ENCODE measurements around the gene NT5DC1.

The NT5DC1 gene

DNA sequence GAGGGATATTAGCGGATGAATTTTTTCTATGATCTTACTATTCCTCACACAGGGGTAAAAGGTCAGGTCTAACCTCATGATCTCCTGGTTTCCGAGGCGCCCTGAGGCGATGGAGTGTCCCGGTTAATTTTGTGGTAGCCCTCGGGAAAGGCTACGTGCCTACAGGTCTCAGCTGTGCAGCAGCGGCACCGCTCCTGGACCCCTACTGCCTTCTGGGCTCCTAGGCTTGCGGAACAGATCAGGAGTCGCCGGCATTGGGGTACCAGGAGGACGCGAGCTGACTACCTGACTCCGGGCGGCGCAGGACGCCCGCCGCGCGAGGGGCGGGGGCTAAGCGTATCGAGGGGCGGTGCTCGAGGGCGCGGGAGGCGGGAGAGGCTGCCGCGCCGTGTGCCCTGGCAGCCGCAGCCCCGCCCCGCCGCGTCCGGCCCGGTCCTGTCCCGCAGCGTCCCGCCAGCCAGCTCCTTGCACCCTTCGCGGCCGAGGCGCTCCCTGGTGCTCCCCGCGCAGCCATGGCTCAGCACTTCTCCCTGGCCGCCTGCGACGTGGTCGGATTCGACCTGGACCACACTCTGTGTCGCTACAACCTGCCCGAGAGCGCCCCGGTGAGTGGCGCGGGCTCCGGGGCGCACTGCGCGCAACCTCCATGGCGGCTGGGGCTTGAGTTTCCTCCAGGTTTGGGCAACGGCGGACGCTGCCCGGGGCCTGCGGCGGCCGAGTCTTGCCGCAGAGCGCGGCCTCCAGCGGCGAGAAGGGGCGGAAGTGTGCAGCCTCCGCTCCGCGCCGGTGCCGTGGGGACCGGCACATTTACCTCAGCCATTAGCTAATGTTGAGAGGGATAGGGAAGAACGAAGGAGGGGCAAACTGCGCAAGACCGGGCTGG lies at the start of gene NT5DC1:
NT5DC1 (plus strand) TSS at position 435 of the 883 bp plus-strand sequence; CDS start at position 513, 78 bp downstream.
- peak; percentile 97 for DNase-seq

DNA sequence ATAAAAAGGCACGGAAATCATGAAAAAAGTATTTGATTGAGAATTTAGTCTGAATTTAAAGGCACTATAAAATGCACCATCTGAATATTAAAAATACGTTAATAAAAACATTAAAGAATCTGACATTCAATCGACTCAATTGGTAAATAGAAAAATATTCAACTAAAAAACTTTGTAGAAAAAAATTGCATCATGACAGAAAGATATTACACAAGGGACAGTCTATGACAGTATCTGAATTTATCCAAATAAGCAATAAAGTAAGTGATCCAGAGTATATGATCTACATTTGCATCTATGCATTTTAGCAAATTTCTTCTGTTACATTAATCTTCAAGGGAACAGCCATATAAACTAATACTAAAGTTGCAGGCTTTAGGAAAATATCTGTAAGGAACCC lies 49.4 kb upstream of the NT5DC1 start:
- no peak for DNase-seq

DNA sequence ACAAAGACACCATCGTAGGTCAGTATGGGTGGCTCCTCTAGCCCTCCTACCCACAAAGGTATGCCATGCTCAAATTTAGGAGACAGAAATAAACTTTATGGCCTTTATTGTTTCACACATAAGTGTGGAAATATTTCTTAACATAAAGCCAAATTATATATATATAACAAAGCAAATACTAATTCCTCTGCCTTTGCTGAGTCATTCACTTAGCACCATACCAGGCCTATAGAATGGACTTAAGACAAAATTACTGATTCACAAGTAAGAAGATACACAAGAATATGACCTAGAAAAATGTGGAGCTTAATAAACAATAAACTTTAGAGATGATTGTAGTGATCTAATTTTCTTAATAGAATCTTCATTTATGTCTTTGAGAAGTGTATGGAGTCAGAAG lies 45.1 kb upstream of the NT5DC1 start:
- DNase-seq = no peak

DNA sequence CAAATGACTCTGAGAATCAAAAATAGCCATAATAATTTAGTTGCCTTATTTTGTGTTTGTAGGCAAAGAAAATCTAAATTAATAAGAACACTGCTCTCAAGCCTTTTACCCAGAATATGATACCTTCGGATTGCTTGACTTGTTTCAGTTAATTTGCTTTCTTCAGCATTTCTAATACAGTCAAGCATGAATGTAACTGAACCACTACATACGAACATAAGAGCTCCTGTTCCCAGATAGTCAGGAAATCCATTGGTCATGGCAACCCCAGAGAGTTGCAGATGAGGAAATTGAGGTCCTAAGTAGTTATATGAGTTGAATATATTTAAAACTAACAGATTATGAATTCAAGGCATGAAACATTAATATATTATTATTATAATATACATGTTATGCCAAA lies 42.9 kb upstream of the NT5DC1 start:
- DNase-seq = no peak

DNA sequence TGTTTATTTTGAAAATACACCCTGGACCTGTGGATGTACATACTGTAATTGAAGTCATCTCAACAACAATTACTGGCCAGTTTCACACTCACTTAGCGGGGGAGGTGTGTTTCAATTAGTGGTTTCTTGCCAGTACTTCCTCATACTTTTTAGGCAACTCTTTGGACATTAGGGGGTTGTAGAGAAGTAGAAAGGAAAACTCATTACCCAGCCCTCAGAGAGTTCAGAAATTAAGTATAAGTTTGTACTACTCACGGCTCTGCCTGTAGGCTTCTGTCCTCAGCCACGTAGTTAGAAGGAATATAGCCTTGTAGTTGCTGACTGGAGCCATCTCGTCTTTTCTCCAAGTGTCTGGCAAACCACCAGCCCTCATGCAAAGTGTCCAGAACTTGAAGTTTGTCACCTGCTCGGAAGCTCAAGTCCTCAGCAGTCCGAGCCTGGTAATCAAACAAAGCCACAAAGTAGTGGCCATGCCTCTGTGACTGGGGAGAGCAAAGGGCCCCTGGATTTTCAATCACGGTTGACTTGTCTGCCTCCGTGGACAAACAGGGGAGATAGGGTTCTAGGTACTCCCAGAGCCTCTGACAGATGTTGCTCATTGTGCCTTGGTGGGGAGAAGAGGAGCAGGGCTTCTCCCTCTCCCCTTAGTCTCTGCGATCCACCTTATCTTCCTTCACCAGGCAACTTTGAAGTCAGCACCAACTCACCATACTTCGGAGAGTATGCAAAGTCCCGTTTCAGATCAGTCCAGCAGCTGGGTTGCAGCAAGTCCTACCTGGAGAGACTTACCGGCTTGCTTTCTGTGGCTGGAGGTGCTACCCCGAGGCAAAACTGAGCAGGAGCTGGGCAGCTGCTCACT lies 40.7 kb upstream of the NT5DC1 start:
- DNase-seq = peak; percentile 62

DNA sequence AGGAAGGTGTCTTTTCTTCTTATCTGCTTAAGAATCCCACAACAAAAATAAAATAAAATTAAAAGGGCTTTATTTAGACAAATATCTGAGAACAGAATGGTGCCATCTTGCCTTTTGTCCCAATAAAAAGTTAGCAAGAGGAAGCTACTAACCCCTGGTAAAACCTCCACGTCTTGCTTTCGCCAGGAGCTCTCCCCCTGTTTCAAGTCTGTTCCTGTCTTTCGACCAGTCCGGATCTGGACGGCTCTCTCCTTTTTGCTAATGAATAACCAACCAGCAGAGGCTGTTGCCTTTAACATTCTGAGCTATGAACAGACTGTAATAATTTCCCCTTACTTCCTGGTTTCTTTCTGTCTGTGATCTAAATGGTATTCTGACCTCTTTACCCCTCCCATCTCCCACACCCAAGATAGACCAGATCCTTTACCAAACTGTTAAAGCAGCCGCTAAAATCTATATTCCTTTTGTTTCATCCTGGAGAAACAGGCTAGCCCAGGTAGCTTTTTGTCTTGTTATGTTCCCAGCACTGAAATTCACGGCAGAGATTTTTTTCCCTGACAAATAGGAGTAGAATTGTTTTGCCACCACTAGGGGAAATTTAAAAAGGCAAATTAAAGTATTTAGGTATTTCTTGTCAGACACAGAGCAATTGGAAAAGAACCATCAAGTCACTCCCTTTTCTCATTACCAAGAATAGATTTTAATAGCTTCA lies 39.9 kb upstream of the NT5DC1 start, which contains the start of gene FRK:
FRK (minus strand) TSS at position 320 of the 712 bp plus-strand sequence. CDS start 580 bp downstream, outside the sequence.
- DNase-seq = peak; percentile 78

DNA sequence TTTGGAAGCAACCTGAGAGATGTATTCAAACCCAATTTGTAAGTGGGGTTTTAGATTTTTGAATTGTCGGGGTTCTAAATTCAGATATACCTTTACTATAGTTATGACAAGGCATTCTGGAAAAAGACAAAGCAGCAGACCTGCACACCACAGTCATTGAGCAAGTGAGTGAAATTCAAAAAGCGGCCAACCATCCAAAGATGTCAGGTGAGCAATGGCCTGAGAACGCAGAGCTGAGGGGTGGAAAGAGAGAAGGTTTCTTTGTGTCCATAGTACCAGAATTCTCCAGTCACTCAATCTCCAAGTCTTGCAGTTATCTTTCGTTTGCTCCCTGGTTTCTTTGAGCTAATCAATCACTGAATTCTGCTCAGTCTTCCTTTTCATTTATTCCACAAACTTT lies 38.2 kb upstream of the NT5DC1 start:
- no peak for DNase-seq

DNA sequence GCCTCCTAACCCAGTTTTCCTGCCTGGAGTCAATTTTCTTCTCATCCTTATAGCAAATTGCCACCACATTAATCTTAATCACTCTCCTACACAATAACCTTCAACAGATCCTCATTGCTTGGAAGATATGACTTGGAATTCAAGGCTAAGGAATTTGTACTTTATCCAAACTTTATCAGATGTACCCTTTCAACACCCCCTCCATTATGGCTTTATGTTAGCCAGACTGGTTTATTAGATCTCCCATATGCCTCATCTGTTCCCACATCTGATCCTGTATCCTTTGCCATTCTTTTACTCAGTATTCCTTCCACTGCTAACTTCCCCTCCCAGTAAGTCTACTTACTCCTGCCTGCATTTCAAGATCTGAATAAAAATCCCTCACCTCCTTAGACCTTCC lies 36.0 kb upstream of the NT5DC1 start:
- DNase-seq = no peak

DNA sequence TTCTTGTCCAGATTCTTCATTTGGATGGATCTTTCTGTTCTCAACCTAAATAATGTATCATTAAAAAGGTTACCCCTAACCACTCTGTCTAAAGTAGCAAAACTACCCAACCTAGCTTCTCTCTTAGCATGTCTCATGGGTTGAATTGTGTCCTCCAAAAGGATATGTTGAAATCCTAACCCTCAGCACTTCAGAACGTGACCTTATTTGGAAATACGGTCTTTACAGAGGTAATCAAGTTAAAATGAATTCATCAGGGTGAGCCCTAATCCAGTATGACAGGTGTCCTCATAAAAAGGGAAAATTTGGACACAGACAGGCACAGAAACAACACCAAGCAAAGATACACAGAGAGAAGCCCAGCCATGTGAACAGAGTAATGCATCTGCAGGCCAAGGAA lies 33.9 kb upstream of the NT5DC1 start:
- no peak for DNase-seq

DNA sequence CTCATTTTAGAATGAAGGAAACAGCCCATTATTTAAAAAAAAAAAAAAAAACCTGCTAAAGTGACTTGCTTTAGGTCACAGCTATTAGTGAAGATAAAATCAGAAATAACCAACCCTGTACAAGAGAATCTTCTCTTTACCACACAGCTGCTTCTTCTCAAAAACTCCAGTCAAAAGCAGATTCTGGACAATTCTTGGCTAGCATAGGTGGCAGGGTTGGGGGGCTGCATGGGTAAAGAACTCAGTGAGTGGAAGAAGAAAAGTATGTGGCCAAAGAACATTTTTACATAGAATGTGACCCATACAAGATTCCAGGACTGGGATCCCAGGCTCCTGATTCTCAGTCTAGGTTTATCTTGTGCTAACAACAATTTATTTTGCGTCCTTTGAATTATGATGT lies 30.6 kb upstream of the NT5DC1 start:
- DNase-seq = no peak

DNA sequence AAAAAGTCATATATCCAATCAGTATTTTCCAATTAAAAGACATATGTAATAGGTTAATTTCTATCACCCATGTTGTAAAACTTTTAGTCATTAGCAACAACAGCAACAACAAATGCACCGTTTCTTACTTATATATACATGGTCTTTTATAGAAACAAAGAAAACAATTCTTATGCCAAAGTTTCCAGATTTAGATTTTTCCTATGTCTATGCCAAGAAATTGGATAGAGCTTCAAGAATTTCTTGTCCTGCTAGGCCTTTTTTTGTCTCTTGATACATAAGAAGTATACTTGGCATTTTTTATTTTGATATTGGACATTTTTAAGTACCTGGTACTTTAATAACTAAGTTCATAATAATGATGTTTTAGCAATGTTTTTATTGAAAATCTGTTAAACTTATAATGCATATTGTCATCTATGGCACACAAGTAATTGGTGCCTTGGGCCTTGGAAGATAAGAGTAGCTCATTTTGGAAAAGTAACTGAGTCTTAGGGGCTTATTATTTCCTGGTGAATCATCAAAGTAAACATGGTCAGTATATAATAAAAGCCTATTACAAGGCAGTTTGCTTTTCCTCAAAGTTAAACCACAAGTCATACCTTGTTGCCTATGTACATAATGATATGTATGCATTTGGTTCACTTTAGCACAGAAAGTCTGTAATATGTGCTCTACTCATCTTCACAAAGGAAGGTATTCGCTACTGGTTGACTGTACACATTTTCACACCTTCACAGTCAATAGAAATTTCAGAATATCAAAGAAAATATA lies 29.9 kb upstream of the NT5DC1 start:
- DNase-seq = no peak

DNA sequence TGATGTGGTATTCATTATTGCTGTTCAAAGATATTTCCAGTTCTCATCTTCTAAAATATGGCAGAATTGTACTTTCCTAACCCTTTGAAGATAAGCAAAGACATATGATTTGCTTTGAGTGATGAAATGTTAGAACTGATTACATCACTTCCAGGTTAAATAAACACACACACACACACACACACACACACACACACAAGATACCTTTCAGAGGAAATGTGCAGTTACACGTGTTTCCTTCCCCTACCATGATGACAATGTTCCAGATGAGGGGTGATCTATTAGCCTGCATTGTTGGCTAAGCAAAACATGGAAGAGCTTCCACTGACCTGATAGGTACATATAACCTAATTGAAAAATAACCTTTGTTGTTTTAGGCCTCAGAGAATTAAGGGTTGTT lies 28.3 kb upstream of the NT5DC1 start:
- no peak for DNase-seq

DNA sequence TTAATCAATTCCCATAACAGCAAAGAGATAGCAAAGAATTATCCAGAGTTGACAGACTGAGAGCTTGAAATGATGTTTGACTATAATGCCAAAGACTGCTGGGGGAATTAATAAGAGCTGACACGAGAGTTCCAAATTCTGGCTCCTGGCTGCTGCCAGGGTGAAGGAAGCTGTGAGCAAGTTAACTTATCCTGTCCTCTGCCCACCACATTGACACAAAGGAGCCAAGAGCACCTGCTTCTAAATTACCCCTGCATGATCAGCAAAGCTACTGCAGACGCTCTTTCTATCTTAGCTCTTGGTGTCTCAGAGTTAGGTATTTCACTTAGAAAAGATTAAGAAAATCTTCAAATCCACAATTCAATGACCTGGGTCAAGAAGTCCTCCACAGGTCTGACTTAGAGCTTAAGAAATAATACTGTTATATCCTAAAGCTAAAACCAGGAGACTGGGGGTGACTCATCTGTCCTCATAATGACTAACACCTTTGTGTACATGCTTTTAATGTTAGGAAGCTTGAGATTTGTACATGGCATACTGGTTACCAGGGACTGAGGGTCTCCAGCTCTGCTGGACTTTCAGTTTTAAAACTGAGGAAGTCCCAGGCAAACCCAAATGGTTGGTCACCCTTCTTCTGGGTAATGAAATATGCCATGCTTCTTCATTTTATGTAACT lies 26.8 kb upstream of the NT5DC1 start:
- peak; percentile 44 for DNase-seq

DNA sequence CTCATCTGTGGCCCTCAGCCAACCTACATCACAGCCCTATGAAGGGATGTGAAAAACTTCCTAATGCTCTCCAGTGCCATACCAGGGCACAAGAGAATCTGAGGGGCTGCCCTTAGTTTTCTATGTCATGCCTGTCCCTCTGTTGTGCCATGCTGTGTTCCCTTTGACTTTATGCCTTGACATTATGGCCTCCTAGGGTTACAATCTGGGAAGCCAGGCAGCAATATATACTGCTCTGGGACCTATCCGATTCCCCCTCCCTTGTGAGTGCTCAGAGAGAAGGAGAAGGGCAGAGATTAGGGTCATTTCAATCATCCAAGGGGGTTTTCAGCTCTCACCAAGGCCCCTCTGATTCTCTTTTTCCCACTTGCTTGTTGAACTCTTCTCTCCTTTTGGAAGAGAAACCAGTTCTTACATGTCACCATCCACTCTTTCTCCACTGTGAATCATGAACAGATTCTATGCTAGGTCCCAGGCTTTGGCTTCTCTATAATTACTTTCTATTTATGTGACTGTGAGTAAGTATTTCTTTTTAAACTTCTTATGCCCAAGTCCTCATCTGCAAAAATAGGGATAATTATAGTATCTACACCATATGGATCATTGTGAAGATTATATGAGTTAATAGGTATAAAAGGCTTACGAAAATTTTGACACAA lies 25.8 kb upstream of the NT5DC1 start:
- no peak for DNase-seq

DNA sequence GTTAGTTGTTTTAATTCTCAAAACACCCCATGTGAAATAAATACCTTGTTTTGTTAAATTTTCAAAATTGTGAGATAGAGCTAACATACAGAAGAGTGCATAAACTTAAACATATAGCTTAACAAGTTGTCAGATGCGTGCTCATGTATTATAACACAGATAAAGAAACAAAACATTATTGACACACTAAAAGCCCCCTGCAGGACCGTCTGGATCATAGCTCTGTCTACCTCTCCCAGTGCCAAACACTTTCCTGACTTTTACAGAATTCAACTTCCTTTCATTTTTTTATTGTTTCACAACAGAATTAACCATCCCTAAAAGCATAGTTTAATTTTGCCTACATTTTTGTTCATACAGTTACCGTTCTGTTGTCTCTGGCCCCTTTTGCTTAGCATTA lies 22.1 kb upstream of the NT5DC1 start:
- DNase-seq = no peak

DNA sequence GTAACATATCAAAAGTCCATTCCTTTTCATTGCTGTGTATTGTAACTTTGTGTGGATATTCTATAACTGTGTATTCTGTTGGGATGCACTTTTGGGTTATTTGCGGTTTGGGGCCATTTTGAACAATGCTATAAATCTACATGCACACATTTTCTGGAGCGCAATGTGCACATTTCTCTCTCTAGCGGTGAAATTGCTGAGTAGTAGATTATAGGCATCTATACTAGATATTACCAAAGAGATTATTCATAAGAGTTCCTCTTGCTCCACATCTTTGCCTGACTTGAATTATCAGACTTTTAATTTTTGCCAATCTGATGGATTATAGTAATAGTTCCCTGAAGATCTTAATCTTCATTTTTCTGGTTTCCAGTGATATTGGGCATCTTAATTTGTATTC lies 21.7 kb upstream of the NT5DC1 start:
- no peak for DNase-seq

DNA sequence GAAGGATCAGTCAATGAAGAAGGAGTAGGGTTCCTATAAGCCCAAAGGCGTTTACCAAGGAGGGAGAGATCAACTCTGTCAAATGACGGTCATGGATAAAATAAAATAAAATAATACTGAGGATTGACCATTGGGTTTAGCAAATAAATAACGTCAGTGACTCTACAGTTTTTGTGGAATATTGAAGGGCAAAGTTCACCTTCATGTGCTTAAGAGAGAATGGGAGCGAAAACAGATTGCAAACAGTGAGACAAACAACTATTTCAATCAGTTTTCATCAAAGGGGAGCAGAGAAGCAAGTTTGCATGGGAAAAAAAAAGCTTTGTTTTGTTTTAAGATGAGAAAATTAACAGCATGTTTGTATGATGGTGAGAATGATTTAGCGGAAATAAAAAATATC lies 17.6 kb upstream of the NT5DC1 start:
- no peak for DNase-seq

DNA sequence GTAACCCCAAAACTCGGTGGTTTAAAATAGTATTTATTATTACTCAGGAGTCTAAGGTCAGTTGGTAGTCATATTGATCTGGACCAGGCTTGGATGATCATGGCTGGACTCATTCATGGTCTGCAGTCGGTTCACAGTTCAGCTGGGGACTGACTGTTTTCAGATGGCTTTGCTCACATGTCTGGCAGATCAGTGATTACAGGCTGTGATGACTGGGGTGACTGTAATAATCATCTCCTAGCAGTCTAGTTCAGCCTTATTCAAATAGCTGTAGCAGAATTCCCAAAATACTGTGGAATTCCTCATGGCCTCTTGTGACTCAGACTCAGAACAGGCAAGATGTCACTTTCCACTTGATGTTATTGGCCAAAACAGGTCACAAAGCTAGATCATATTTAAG lies 16.4 kb upstream of the NT5DC1 start:
- DNase-seq = no peak

DNA sequence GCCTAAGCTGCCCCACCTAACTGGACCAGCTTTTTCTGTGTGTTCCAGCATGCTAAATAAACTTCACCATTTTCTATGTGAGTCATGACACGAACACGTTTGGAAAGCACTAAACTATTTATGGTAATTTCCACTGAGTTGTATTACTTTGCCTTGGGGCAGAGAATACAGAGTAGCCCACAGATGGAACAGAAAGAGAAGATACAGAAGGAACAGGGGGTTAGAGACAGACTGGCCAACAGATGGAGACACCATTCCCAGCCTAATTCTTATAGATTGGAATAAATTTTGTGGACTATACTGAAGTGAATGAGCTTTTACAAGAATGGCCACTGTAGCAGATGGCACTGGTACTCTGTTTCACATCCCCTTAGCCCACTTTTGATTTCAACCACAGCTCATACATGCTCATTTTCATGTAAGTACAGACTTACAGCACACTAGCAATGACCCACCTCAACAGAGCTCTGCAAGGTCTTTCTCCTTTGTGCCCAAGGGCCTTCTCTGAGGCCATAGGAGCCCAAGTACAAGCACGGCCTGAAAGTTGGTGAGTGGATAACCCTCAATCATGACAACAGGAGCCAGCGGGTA lies 13.1 kb upstream of the NT5DC1 start:
- no peak for DNase-seq

DNA sequence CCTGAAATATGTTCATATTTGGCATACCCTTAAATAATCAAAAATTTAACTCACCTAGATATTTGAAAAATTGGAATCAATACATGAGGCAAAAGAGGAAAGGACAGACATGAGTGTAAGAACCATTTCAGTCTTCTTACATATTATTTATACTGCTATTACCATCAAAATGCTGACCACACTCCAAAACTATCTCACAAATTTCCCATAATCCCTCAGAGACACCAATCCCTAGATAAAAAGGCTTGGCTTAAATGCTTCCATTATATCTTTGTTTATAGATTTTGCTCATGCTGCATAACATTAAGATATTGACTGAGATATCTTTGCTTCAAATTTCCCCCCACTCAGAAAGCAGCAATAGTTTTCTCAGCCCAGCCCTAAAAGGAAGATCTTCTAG lies 11.7 kb upstream of the NT5DC1 start:
- no peak for DNase-seq

DNA sequence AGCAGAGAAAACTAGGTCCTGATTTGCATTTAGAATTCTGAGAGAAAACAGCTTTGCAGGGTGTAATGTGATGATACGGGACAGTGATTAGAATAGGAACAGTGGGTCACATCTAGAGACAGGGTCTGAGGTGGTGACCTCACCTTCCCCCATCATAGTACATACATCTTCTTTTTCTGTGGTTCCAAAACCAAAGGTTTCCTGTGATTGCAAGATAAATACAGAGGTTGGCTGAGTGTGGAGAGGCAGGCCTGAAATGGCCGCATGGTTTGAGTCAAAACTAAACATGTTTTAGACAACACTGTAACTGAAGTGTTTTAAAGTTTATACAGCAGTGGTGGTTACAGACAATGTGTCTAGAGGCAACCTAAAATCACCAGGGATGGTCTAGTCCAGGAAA lies 10.4 kb upstream of the NT5DC1 start:
- DNase-seq = no peak
